ENCODE results near the gene NSD1.

The NSD1 gene

DNA sequence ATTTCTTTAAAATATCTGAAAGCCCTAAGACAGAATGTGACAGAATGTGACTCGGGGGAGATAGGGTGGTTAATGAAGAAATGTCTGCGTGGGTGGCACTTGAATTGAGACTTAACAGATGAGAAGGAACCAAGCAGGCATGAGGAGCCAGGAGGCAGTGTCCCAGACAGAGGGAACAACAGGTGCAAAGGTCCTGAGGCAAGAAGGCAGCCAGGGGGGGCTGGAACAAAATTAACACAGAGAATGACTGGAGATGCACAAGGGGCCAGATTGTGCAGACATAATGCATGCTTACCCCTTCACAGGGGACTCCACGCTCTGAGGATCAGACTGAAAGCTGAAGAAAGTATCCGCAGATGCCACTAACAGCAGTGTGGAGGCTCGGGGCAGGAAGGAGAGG lies 216.2 kb downstream of the NSD1 start:
- no peak for DNase-seq (ENCODE audit: low read depth)

Data from stromal cell of bone marrow (primary cell).